Esophagus muscularis mucosa (tissue), 4 donors: ENCODE measurements around the gene CAPN1. TPM values are rescaled to one million over a fixed set of nuclear protein-coding genes. Genes with fewer than 3 reads are reported as not detected.
"Not testable (repeated sequence)": the region's sequence is repeated elsewhere in the genome, so short reads cannot be mapped to it uniquely, and the experiment has no call there.

Source experiments
- DNase-seq: peaks from one replicate; pipeline ENCODE4 v3.0.0-alpha.2; 2017; ENCODE audit errors: extremely low spot score
- H3K27ac ChIP-seq, 4 donors: fragments of 200-600 bp; sonication (generic); replicated peaks in 1 of 4; 1 replicate in 3 of 4; 2 replicates in 1 of 4; pipeline ENCODE4 v1.5.1; 2016 to 2019; ENCODE audit warnings: mild to moderate bottlenecking in 1 of 4
- H3K27me3 ChIP-seq, 4 donors: fragments of 200-600 bp; sonication (generic); one replicate each; pipeline versions ENCODE4 v1.5.1 to v1.6.0; 2016 to 2019
- H3K36me3 ChIP-seq, 4 donors: fragments of 200-600 bp; sonication (generic); one replicate each; pipeline ENCODE4 v1.5.1; 2016 to 2019
- H3K4me1 ChIP-seq, 4 donors: fragments of 200-600 bp; sonication (generic); one replicate each; pipeline ENCODE4 v1.5.1; 2016 to 2019
- H3K4me3 ChIP-seq, 4 donors: fragments of 200-600 bp; sonication (generic); 1 replicate in 2 of 4; 2 replicates in 2 of 4; pipeline ENCODE4 v1.5.1; 2016 to 2019; ENCODE audit warnings: mild to moderate bottlenecking in 4 of 4, moderate library complexity in 1 of 4
- H3K9me3 ChIP-seq, 4 donors: fragments of 200-600 bp; sonication (generic); 1 replicate in 3 of 4; 2 replicates in 1 of 4; pipeline ENCODE4 v1.5.1; 2016 to 2019
- EP300 ChIP-seq: sonication (generic); formaldehyde crosslinking; IDR thresholded peaks from one replicate; pipeline ENCODE4 v1.6.1; 2017; ENCODE audit warnings: antibody characterized with exemption
- POLR2A ChIP-seq: fragments of 450-650 bp; IDR thresholded peaks from one replicate; pipeline ENCODE4 v1.6.1; 2017; ENCODE audit warnings: antibody characterized with exemption, moderate library complexity, mild to moderate bottlenecking, low read depth
- POLR2AphosphoS5 ChIP-seq, 2 donors: sonication (generic); formaldehyde crosslinking; IDR thresholded peaks; one replicate each; pipeline ENCODE4 v1.6.1; 2017; ENCODE audit warnings: antibody characterized with exemption in 2 of 2
- WGBS: methylation state at CpG from one replicate; pipeline ENCODE4 v1.1.5; 2018; 5-methylcytosine and 5-hydroxymethylcytosine counted together
- intact Hi-C: fragments of 100-400 bp; cut with DNase I; formaldehyde crosslinking; loops from one replicate; pipeline ENCODE4 v1.15.1; 2023
- total RNA-seq, 4 donors: library from RNA; depleted of rRNA; stranded (reverse); fragments of >200 nt; gene quantifications; one replicate each; pipeline versions ENCODE4 v1.1.0 to v1.2.1, GENCODE V29; 2016
- TF ChIP-seq, protein P1 (sequence below), 3 experiments: fragments of 200-600 bp in 2 of 3; fragments of 450-650 bp in 1 of 3; sonication (generic) in 2 of 3; IDR thresholded peaks; one replicate each; pipeline ENCODE4 v1.5.1; 2017 to 2019; ENCODE audit warnings: antibody characterized with exemption in 3 of 3, mild to moderate bottlenecking in 2 of 3, moderate library complexity in 1 of 3

CAPN1 gene
- total RNA-seq, 4 donors from 2014 or later = 95.9 to 246 (median 167) TPM

DNA sequence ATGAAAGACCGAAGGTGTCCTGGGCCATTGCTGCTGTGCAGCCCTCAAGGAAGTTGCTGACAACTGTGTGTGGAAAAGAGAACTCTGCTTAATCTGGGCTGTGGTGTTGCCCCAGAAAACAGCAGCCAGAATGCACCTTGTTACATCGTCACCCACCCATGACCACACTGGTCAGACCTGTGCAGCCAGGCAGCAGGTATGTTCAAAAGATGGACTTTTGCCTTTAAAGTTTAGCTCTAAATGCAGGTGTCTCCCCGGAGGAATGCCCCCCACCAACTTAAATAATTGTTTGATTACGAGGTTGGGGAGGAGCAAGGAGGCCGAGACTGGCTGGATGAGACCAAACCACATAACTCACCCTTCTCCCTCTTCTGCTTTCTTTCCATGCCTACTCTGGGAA is 64.8 kb downstream of the CAPN1 start:
- WGBS = 82% methylated on average over 5 of the region's 5 CpGs
- Histone ChIP-seq H3K4me3 (no peak overlapping the region), H3K4me1 (no peaks in the 10 kb centered on the region), H3K27me3 (no peaks in the 10 kb centered on the region), H3K36me3 (no peaks in the 10 kb centered on the region), H3K27ac (no peak overlapping the region), H3K9me3 (no peaks in the 10 kb centered on the region)
- no peak for DNase-seq
- TF ChIP-seq POLR2AphosphoS5 (IDR thresholded peaks at IDR 0.05) (no peak), POLR2A (no peak)
- intact Hi-C loops = no loop called here

DNA sequence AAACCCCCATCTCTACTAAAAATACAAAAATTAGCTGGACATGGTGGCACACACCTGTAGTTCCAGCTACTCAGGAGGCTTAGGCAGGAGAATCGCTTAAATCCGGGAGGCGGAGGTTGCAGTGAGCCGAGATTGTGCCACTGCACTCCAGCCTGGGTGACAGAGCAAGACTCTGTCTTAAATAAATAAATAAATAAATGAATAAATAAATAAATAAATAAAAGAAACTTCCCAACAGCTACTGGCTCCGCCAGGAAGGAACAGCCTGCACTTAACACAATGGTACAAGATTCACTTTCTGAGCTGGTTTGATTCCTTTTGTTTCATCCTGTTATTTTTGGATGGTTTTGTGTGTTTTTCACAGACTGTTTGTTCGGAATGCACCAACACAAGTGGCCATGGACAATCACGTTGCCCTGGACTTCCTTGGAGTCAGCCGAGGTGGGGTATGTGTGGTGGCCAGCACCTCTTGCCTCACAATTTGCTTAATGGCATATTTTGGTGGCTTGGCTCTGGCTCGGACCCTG is 66.5 kb downstream of the CAPN1 start:
- WGBS = 89% methylated on average over 8 of the region's 9 CpGs
- H3K4me3 ChIP-seq, H3K36me3 ChIP-seq, intact Hi-C loops, H3K27me3 ChIP-seq, H3K27ac ChIP-seq, H3K9me3 ChIP-seq, DNase-seq, H3K4me1 ChIP-seq: not testable (repeated sequence)

DNA sequence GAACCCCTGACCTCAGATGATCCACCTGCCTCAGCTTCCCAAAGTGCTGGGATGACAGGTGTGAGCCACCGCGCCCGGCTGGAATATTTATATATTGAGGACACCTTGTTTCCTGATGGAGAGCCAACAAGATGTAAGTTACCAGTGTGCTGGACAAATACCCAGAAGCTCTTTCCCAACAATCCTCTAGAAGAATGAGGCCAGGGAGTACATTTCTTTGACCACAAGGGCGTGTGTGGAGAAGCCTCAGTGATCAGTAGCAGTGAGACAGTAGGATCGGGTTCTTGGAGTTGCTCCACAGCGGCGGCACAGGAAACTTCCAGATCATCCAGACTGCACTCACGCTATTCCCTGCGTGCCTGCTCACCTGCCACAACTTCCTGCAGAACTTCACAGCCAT is 69.7 kb downstream of the CAPN1 start:
- Histone ChIP-seq H3K36me3 (no peaks in the 10 kb centered on the region), H3K4me1 (no peaks in the 10 kb centered on the region), H3K9me3 (no peaks in the 10 kb centered on the region), H3K27me3 (no peaks in the 10 kb centered on the region), H3K27ac (no peak overlapping the region), H3K4me3 (no peak overlapping the region)
- TF ChIP-seq, protein P1, sequence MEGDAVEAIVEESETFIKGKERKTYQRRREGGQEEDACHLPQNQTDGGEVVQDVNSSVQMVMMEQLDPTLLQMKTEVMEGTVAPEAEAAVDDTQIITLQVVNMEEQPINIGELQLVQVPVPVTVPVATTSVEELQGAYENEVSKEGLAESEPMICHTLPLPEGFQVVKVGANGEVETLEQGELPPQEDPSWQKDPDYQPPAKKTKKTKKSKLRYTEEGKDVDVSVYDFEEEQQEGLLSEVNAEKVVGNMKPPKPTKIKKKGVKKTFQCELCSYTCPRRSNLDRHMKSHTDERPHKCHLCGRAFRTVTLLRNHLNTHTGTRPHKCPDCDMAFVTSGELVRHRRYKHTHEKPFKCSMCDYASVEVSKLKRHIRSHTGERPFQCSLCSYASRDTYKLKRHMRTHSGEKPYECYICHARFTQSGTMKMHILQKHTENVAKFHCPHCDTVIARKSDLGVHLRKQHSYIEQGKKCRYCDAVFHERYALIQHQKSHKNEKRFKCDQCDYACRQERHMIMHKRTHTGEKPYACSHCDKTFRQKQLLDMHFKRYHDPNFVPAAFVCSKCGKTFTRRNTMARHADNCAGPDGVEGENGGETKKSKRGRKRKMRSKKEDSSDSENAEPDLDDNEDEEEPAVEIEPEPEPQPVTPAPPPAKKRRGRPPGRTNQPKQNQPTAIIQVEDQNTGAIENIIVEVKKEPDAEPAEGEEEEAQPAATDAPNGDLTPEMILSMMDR (IDR thresholded peaks at IDR 0.05) = no peak
- no peak for TF ChIP-seq POLR2A
- no peak for TF ChIP-seq POLR2AphosphoS5 (IDR thresholded peaks at IDR 0.05)
- TF ChIP-seq EP300 = no peak
- 90% methylated on average over 7 of the region's 9 CpGs for WGBS
- intact Hi-C loops = no loop called here
- DNase-seq = no peak

DNA sequence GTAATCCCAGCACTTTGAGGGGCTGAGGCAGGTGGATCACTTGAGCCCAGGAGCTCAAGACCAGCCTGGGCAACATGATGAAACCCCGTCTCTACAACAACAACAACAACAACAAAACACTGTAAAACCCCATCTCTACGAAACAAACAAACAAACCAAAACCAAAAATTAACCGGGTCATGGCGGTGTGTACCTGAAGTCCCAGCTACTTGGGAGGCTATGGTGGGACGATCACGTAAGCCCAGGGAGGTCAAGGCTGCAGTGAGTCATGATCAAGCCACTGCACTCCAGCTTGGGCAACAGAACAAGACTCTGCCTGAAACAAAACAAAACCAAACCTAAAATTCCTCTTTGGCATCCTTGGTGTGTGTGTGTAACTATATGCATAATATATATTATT is 73.0 kb downstream of the CAPN1 start:
- 82% methylated on average over 6 of the region's 6 CpGs for WGBS
- no peak overlapping the region for H3K4me3 ChIP-seq
- no peaks in the 10 kb centered on the region for H3K36me3 ChIP-seq
- intact Hi-C loops = no loop called here
- TF ChIP-seq EP300 (no peak), POLR2A (no peak), POLR2AphosphoS5 (IDR thresholded peaks at IDR 0.05) (no peak)
- TF ChIP-seq, protein P1 (IDR thresholded peaks at IDR 0.05) = no peak
- DNase-seq = no peak
- no peaks in the 10 kb centered on the region for H3K27me3 ChIP-seq
- no peaks in the 10 kb centered on the region for H3K9me3 ChIP-seq
- H3K4me1 ChIP-seq = no peaks in the 10 kb centered on the region
- no peak overlapping the region for H3K27ac ChIP-seq

DNA sequence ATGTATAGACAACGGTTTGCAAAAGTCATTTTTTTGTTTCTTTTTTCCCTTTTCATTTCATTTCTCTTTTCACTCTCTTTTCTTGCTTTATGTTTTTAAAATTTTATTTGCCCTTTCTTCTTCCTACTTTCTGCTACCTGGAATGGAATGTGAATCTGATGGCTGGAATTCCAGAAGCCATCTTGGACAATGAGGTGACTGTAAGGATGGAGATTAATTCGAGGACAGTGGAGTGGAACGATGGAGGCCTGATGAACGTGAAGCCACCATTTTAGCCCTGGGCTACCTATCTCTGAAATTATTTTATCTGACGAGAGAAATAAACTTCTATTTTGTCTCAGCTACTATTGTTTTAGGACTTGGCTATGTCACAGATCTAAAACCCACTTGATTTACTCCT is 77.3 kb downstream of the CAPN1 start:
- intact Hi-C loops = no loop called here
- no peaks in the 10 kb centered on the region for H3K27me3 ChIP-seq
- DNase-seq = no peak
- peaks cover 8 to 24% (median 19%) of the 10 kb centered on the region in 4 donors for H3K4me1 ChIP-seq
- H3K27ac ChIP-seq = no peak overlapping the region
- H3K36me3 ChIP-seq = no peaks in the 10 kb centered on the region
- WGBS = 85% methylated on average over 5 of the region's 5 CpGs
- no peaks in the 10 kb centered on the region for H3K9me3 ChIP-seq
- no peak overlapping the region for H3K4me3 ChIP-seq
- TF ChIP-seq POLR2AphosphoS5 (IDR thresholded peaks at IDR 0.05) (no peak), EP300 (no peak), POLR2A (no peak)
- TF ChIP-seq, protein P1 (IDR thresholded peaks at IDR 0.05) = no peak

DNA sequence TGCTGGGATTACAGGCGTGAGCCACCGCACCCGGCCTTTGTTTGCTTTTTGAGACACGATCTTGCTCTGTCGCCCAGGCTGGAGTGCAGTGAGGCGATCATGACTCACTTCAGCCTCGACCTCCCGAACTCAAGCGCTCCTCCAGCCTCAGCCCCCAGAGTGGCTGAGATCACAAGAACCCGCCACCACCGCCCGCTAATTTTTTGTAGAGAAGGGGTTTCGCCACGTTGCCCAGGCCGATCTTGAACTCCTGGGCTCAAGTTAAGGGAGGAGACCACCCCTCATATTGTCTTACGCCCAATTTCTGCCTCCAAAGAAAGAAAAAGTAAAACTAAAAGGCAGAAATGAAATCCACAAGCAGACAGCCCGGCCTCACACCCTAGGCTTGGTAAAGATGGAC is 78.6 kb downstream of the CAPN1 start:
- intact Hi-C loops = no loop called here
- Histone ChIP-seq H3K36me3 (no peaks in the 10 kb centered on the region), H3K4me3 (no peak overlapping the region), H3K27me3 (no peaks in the 10 kb centered on the region), H3K9me3 (no peaks in the 10 kb centered on the region), H3K27ac (no peak overlapping the region), H3K4me1 (peaks cover 8 to 26% (median 19%) of the 10 kb centered on the region in 4 donors)
- TF ChIP-seq, protein P1 (IDR thresholded peaks at IDR 0.05) = no peak
- WGBS = 96% methylated on average over 17 of the region's 17 CpGs
- DNase-seq = no peak
